Liver (tissue), 3 donors: ENCODE results near the gene DLEC1.

Experiments
- CTCF ChIP-seq: fragments of 150-350 bp; IDR thresholded peaks from 2 replicates; pipeline ENCODE4 v1.5.1; 2017; ENCODE audit warnings: improper control_type of control experiment, low read depth, low read length; ENCODE audit not compliant: missing input control
- HNF4G ChIP-seq: IDR thresholded peaks from 2 replicates; pipeline ENCODE4 v1.6.1; 2016; ENCODE audit warnings: antibody characterized with exemption
- JUND ChIP-seq, 2 donors: IDR thresholded peaks; 2 replicates each; pipeline ENCODE4 v1.6.1; 2016; ENCODE audit warnings: antibody characterized with exemption in 2 of 2
- RAD21 ChIP-seq, 2 donors: IDR thresholded peaks; 2 replicates each; pipeline ENCODE4 v1.6.1; 2016; ENCODE audit warnings: antibody characterized with exemption in 2 of 2, mild to moderate bottlenecking in 2 of 2
- REST ChIP-seq: IDR thresholded peaks from 2 replicates; pipeline ENCODE4 v1.6.1; 2016; ENCODE audit warnings: antibody characterized with exemption, mild to moderate bottlenecking
- TF ChIP-seq, protein P1 (sequence below): IDR thresholded peaks from 2 replicates; pipeline ENCODE4 v1.6.1; 2016; ENCODE audit warnings: antibody characterized with exemption
- donor health status: healthy.
- donor health status: healthy.

DNA sequence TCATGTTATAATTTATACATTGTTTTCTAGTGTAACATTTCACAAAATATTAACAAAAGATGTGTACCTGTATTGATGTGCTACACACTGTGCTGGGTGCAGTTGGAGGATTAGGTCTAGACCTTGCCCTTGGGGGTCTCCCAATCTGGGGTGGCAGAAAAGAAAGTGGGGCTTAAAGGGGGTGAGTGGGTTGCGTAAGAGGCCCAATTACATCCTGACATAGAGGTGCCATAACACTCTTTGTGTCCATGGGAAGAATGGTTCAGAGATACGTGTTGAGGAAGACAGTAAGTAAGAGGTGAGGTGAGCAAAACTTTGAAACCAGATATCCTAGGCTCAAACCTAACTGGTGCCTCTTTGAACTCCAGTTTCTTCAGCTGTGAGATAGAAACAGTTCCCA is 31.0 kb downstream of the DLEC1 start:
- no peak for TF ChIP-seq CTCF
- TF ChIP-seq JUND (IDR thresholded peaks at IDR 0.05), result no peak
- TF ChIP-seq, protein P1, sequence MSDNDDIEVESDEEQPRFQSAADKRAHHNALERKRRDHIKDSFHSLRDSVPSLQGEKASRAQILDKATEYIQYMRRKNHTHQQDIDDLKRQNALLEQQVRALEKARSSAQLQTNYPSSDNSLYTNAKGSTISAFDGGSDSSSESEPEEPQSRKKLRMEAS, result no peak
- no peak for TF ChIP-seq HNF4G
- TF ChIP-seq REST, result no peak
- no peak for TF ChIP-seq RAD21 (IDR thresholded peaks at IDR 0.05)
